Neural cell (in vitro differentiated cells): ENCODE results near the gene GALR3. TPM values are rescaled to one million over a fixed set of nuclear protein-coding genes. Genes with fewer than 3 reads are reported as not detected.

Source experiments
- H2AFZ ChIP-seq: fragments of 200-600, 300-800 bp; sonication (generic), shearing (Covaris generic); 2 replicates; pipeline ENCODE4 v1.6.0; 2014; ENCODE audit warnings: low read depth, mild to moderate bottlenecking, antibody characterized with exemption, low read length, moderate library complexity
- H3F3A ChIP-seq: fragments of 200-600 bp; shearing (Covaris generic); 2 replicates; pipeline ENCODE4 v1.6.1; 2016; ENCODE audit warnings: mild to moderate bottlenecking, moderate library complexity, mixed read lengths, antibody characterized with exemption, low read length; ENCODE audit not compliant: insufficient read depth, poor library complexity, severe bottlenecking
- H3K27ac ChIP-seq: fragments of 200-600, 300-800 bp; sonication (generic), shearing (Covaris generic); 2 replicates; pipeline ENCODE4 v1.5.1; 2014; ENCODE audit warnings: mild to moderate bottlenecking, low read length, moderate library complexity
- H3K27me3 ChIP-seq: fragments of 300-800, 200-600 bp; sonication (generic), shearing (Covaris generic); 2 replicates; pipeline ENCODE4 v1.6.0; 2014; ENCODE audit warnings: mild to moderate bottlenecking, low read depth, low read length, moderate library complexity; ENCODE audit not compliant: insufficient read depth
- H3K36me3 ChIP-seq: fragments of 300-800, 200-600 bp; sonication (generic), shearing (Covaris generic); 2 replicates; pipeline ENCODE4 v1.5.1; 2014; ENCODE audit warnings: mild to moderate bottlenecking, antibody characterized with exemption, low read length, moderate library complexity; ENCODE audit not compliant: insufficient read depth
- H3K4me2 ChIP-seq: fragments of 300-800, 200-600 bp; sonication (generic), shearing (Covaris generic); 2 replicates; pipeline ENCODE4 v1.6.0; 2014; ENCODE audit warnings: mild to moderate bottlenecking, low read length
- H3K4me3 ChIP-seq: fragments of 300-800, 200-600 bp; sonication (generic), shearing (Covaris generic); 2 replicates; pipeline ENCODE4 v1.5.1; 2014; ENCODE audit warnings: mild to moderate bottlenecking, low read length, moderate library complexity
- H3K79me2 ChIP-seq: fragments of 200-600 bp; shearing (Covaris generic); replicated peaks from 2 replicates; pipeline ENCODE4 v1.6.0; 2014; ENCODE audit warnings: mild to moderate bottlenecking, low read length, moderate library complexity; ENCODE audit not compliant: insufficient read depth
- H3K9ac ChIP-seq: fragments of 300-800, 200-600 bp; sonication (generic), shearing (Covaris generic); 2 replicates; pipeline ENCODE4 v1.6.1; 2016; ENCODE audit warnings: mild to moderate bottlenecking, low read length, mixed read lengths
- H3K9me2 ChIP-seq: fragments of 200-600 bp; shearing (Covaris generic); 2 replicates; pipeline ENCODE4 v1.6.1; 2016; ENCODE audit warnings: mild to moderate bottlenecking, low read length, mixed read lengths; ENCODE audit not compliant: insufficient read depth
- H3K9me3 ChIP-seq: fragments of 200-600, 300-800 bp; sonication (generic), shearing (Covaris generic); 2 replicates; pipeline ENCODE4 v1.6.1; 2016; ENCODE audit warnings: mild to moderate bottlenecking, mixed run types, low read length, moderate library complexity, mixed read lengths
- H4K20me1 ChIP-seq: fragments of 200-600 bp; shearing (Covaris generic); 2 replicates; pipeline ENCODE4 v1.6.1; 2016; ENCODE audit warnings: mild to moderate bottlenecking, mixed run types; ENCODE audit not compliant: insufficient read depth
- CTCF ChIP-seq: fragments of 450-650 bp; IDR thresholded peaks from 2 replicates; pipeline ENCODE4 v1.5.1; 2014; ENCODE audit warnings: antibody characterized with exemption, mild to moderate bottlenecking, moderate library complexity; ENCODE audit not compliant: poor library complexity, severe bottlenecking
- EP300 ChIP-seq: fragments of 450-650 bp; conservative IDR thresholded peaks from 2 replicates; pipeline ENCODE4 v1.6.1; 2014; ENCODE audit warnings: antibody characterized with exemption, mild to moderate bottlenecking, moderate library complexity; ENCODE audit not compliant: poor library complexity, severe bottlenecking
- EZH2 ChIP-seq: fragments of 200-600, 300-800 bp; shearing (Covaris generic), sonication (generic); IDR thresholded peaks from 2 replicates; pipeline ENCODE4 v1.6.1; 2014; ENCODE audit warnings: antibody characterized with exemption, low read length, borderline replicate concordance, mild to moderate bottlenecking; ENCODE audit not compliant: insufficient read depth, poor library complexity, severe bottlenecking
- MXI1 ChIP-seq: fragments of 450-650 bp; conservative IDR thresholded peaks from 2 replicates; pipeline ENCODE4 v1.6.1; 2014; ENCODE audit warnings: antibody characterized with exemption, mild to moderate bottlenecking; ENCODE audit not compliant: poor library complexity, severe bottlenecking
- POLR2AphosphoS5 ChIP-seq: IDR thresholded peaks from 2 replicates; pipeline ENCODE4 v1.6.1; 2012
- RAD21 ChIP-seq: fragments of 450-650 bp; conservative IDR thresholded peaks from 2 replicates; pipeline ENCODE4 v1.6.1; 2014; ENCODE audit warnings: antibody characterized with exemption, mild to moderate bottlenecking, moderate library complexity
- REST ChIP-seq: IDR thresholded peaks from 2 replicates; pipeline ENCODE4 v1.6.1; 2012; ENCODE audit warnings: borderline replicate concordance
- SMC3 ChIP-seq: fragments of 450-650 bp; conservative IDR thresholded peaks from 2 replicates; pipeline ENCODE4 v1.6.1; 2014; ENCODE audit warnings: antibody characterized with exemption, mild to moderate bottlenecking, moderate library complexity; ENCODE audit not compliant: poor library complexity
- TAF1 ChIP-seq: IDR thresholded peaks from 2 replicates; pipeline ENCODE4 v1.6.1; 2012; ENCODE audit warnings: low read depth
- polyA plus RNA-seq: library from polyadenylated mRNA; depleted of rRNA; stranded (reverse); fragments of >200 nt; gene quantifications from 2 replicates; pipeline ENCODE4 v1.2.3, GENCODE V29; 2014

The GALR3 gene
- polyA plus RNA-seq, 1 donor from 2014 or later: 0.73 TPM

DNA sequence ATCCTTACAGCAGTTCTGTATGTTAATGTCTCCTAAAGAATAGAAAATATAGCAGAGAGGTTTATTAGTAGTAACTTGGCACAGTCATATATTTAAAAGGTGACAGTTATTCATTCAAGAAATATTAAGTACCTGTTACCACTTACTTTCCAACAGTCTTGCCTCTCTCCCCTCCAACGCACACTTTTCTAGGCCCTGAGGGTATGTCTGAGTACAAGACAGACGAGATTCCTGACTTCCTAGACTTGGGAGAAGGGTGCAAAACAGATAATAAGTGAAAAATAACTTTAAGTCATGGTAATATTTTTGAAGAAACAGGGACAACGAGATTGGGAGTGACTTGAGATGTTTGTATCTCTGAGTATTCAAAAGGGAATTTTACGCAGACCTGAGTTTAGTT, 27.6 kb downstream of the GALR3 start:
- no peaks in the 10 kb centered on the region for H3K9me3 ChIP-seq
- peak overlapping the region; percentile 94 for H3K4me3 ChIP-seq
- no peaks in the 10 kb centered on the region for H3K36me3 ChIP-seq
- TF ChIP-seq POLR2AphosphoS5: no peak
- TF ChIP-seq EP300: no peak
- TF ChIP-seq CTCF: no peak
- TF ChIP-seq SMC3: no peak
- no peak for TF ChIP-seq EZH2
- TF ChIP-seq REST: no peak
- no peak for TF ChIP-seq TAF1
- no peak for TF ChIP-seq MXI1
- no peak for TF ChIP-seq RAD21
- H3K27me3 ChIP-seq: no peaks in the 10 kb centered on the region
- H3K9me2 ChIP-seq: no peaks in the 10 kb centered on the region
- no peak overlapping the region for H3K9ac ChIP-seq
- H3K4me2 ChIP-seq: no peak overlapping the region
- H3F3A ChIP-seq: no peaks in the 10 kb centered on the region
- H4K20me1 ChIP-seq: no peaks in the 10 kb centered on the region
- H3K79me2 ChIP-seq: peaks cover 22% of the 10 kb centered on the region
- no peak overlapping the region for H2AFZ ChIP-seq
- H3K27ac ChIP-seq: no peak overlapping the region

DNA sequence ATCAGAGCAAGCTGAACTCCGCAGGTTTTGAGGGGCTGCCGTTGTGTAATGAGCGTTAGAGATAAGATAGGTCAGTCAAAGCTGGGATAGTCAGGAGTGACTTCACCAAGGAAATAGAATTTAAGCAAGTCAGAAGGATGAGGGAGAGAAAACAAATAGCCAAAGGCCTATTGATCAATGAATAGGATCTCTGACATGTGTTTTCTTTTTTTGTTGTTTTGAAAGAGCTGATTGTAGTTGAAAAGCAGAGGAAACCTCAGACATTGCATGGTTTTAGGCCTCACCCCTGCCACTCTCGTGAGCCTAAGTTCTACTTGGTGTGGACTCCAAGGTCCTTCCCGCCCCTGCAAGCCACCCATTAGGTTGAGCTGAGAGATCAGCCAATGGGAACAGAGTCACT, 29.2 kb downstream of the GALR3 start:
- Histone ChIP-seq H3K27me3 (no peaks in the 10 kb centered on the region), H3K4me3 (no peak overlapping the region), H4K20me1 (no peaks in the 10 kb centered on the region), H3K36me3 (no peaks in the 10 kb centered on the region), H3K4me2 (no peak overlapping the region), H2AFZ (no peak overlapping the region), H3K9ac (no peak overlapping the region), H3F3A (no peaks in the 10 kb centered on the region), H3K9me2 (no peaks in the 10 kb centered on the region), H3K79me2 (peaks cover 22% of the 10 kb centered on the region), H3K9me3 (no peaks in the 10 kb centered on the region), H3K27ac (no peak overlapping the region)
- TF ChIP-seq SMC3 (no peak), RAD21 (no peak), TAF1 (no peak), CTCF (no peak), POLR2AphosphoS5 (no peak), REST (no peak), EZH2 (no peak), MXI1 (no peak), EP300 (no peak)
